Measurements from ENCODE around the gene C1QTNF8. TPM values are rescaled to one million over a fixed set of nuclear protein-coding genes. Genes with fewer than 3 reads are reported as not detected.

Gene C1QTNF8
- total RNA-seq, 1 experiment from 2014 or later = not detected

DNA sequence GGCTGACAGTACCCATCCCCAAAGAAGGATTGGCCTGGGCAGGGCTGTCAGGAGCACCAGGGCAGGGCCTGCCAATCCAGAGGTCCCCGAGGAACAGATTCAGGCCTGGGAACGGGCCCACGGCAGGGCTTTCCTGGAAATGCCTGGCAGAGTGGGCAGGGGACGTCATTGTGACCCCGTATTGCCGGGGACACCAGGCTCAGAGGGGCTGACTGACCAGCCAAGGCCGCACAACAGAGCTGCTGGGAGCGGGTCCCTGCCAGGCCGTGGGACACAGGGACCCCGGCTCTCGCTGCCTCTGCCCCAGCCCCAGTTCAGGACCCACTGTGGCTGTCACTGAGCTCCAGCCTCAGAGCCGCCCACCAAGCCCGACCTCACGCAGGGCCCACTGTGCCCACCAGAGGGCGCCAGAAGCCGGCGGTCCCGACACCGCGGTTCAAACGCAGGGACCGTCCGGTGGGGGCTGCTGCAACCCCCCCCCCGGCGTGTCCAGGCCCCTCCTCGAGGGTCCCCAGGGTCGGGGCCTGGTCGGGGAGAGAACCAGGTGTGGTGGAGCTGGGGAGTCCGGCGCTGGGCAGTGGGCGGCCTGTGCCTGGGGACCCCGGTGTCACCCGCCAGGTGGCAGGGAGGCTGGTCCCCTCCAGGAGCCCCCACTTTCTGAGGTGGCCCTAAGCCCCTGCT is 38.7 kb downstream of the C1QTNF8 start:
- no peak overlapping the region for H3K4me2 ChIP-seq
- no peak overlapping the region for H3K27ac ChIP-seq
- H3F3A ChIP-seq (ENCODE audit: insufficient read depth, low read depth) = no peaks in the 10 kb centered on the region
- H3K9me3 ChIP-seq (ENCODE audit: insufficient read depth, low read depth) = no peaks in the 10 kb centered on the region; the same call in 1 of the 2 replicates
- ChIA-PET POLR2A (ENCODE audit: unreplicated experiment) (no interaction called here), CTCF (interaction anchor here (0.7 to 1.0 kb wide), 2 partner anchors 44 to 46 kb away, joined by 4 to 5 read pairs; no protein-coding TSS in a partner anchor)
- DNase-seq = peak in 1 of 2 experiments; percentile 47
- H3K36me3 ChIP-seq (ENCODE audit: low read depth) = no peaks in the 10 kb centered on the region
- H3K27me3 ChIP-seq (ENCODE audit: insufficient read depth, low read depth) = peaks cover 56% of the 10 kb centered on the region
- H2AFZ ChIP-seq = no peak overlapping the region
- no peaks in the 10 kb centered on the region for H3K4me1 ChIP-seq (replicated peaks; ENCODE audit: insufficient read depth)
- TF ChIP-seq EZH2 (IDR thresholded peaks at IDR 0.05; ENCODE audit: low read depth) = no peak
- TF ChIP-seq, protein P1, sequence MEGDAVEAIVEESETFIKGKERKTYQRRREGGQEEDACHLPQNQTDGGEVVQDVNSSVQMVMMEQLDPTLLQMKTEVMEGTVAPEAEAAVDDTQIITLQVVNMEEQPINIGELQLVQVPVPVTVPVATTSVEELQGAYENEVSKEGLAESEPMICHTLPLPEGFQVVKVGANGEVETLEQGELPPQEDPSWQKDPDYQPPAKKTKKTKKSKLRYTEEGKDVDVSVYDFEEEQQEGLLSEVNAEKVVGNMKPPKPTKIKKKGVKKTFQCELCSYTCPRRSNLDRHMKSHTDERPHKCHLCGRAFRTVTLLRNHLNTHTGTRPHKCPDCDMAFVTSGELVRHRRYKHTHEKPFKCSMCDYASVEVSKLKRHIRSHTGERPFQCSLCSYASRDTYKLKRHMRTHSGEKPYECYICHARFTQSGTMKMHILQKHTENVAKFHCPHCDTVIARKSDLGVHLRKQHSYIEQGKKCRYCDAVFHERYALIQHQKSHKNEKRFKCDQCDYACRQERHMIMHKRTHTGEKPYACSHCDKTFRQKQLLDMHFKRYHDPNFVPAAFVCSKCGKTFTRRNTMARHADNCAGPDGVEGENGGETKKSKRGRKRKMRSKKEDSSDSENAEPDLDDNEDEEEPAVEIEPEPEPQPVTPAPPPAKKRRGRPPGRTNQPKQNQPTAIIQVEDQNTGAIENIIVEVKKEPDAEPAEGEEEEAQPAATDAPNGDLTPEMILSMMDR (conservative IDR thresholded peaks at IDR 0.05) = peak; percentile 92
- H3K4me3 ChIP-seq = no peak overlapping the region
- no peaks in the 10 kb centered on the region for H3K79me2 ChIP-seq (ENCODE audit: low read depth)
- H4K20me1 ChIP-seq (ENCODE audit: insufficient read depth) = no peaks in the 10 kb centered on the region
- H3K9me2 ChIP-seq (ENCODE audit: insufficient read depth) = no peaks in the 10 kb centered on the region
- intact Hi-C loops (cut with micrococcal nuclease; ENCODE audit: unreplicated experiment) = loop anchor here (2.0 to 5.0 kb wide), 2 partner anchors 45 to 165 kb away; no protein-coding TSS in a partner anchor
- no TSS peak for BruUV-seq (replicated peaks)

DNA sequence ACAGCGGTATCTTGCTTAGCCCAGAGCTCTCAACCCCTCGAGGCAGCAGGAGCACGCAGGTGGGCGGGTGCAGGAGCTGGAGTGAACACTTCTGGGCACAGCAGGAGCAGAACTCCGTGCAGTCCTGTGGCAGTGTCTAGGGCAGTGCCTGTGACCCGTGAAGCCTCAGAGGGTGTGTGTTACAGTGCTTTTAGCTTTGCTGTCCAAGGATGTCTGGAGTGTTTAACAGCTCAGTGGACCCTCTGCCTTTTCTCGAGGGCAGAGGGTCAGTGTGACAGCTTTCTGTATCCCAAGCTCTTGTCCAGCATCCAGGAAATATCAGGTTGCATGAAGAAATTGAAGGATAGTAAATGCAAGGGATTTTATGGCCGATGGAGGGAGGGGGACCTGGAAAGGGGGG is 39.8 kb downstream of the C1QTNF8 start:
- intact Hi-C loops (cut with micrococcal nuclease; ENCODE audit: unreplicated experiment) = loop anchor here (2.0 to 5.0 kb wide), 2 partner anchors 47 to 164 kb away; no protein-coding TSS in a partner anchor
- Histone ChIP-seq H3K27ac (no peak overlapping the region), H3K4me2 (no peak overlapping the region), H3K79me2 (ENCODE audit: low read depth) (no peaks in the 10 kb centered on the region), H3F3A (ENCODE audit: insufficient read depth, low read depth) (no peaks in the 10 kb centered on the region), H3K4me1 (replicated peaks; ENCODE audit: insufficient read depth) (no peaks in the 10 kb centered on the region), H3K27me3 (ENCODE audit: insufficient read depth, low read depth) (peaks cover 52% of the 10 kb centered on the region), H2AFZ (no peak overlapping the region), H3K9me2 (ENCODE audit: insufficient read depth) (no peaks in the 10 kb centered on the region), H4K20me1 (ENCODE audit: insufficient read depth) (no peaks in the 10 kb centered on the region), H3K4me3 (no peak overlapping the region), H3K36me3 (ENCODE audit: low read depth) (no peaks in the 10 kb centered on the region), H3K9me3 (ENCODE audit: insufficient read depth, low read depth) (no peaks in the 10 kb centered on the region; the same call in 1 of the 2 replicates)
- POLR2A ChIA-PET (ENCODE audit: unreplicated experiment) = no interaction called here
- CTCF ChIA-PET = no interaction called here
- BruUV-seq (replicated peaks) = no TSS peak
- DNase-seq = no peak
- no peak for TF ChIP-seq EZH2 (IDR thresholded peaks at IDR 0.05; ENCODE audit: low read depth)
- TF ChIP-seq, protein P1 (conservative IDR thresholded peaks at IDR 0.05) = no peak

DNA sequence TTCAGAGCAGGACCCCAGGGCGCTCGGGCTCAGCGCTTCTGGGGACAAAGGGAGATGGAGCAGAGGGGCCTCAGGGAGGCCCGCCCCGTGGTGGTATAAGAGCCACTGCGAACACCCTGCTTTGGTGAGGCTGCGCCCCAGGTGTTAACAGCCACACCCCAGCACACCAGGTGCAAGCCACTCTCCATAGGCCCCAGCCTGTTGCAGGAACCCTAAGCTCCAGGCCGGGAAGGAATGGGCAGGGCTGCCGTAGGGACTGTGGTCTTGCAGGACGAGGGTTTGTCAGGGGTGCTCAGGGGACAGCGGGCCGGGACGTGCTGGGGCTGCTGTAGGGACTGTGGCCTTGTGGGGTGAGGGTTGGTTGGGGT is 40.5 kb downstream of the C1QTNF8 start:
- Histone ChIP-seq H3K27ac (no peak overlapping the region), H4K20me1 (ENCODE audit: insufficient read depth) (no peaks in the 10 kb centered on the region), H3F3A (ENCODE audit: insufficient read depth, low read depth) (no peaks in the 10 kb centered on the region), H3K36me3 (ENCODE audit: low read depth) (no peaks in the 10 kb centered on the region), H3K27me3 (ENCODE audit: insufficient read depth, low read depth) (peaks cover 52% of the 10 kb centered on the region), H3K4me1 (replicated peaks; ENCODE audit: insufficient read depth) (no peaks in the 10 kb centered on the region), H3K4me3 (no peak overlapping the region), H3K4me2 (no peak overlapping the region), H2AFZ (no peak overlapping the region), H3K79me2 (ENCODE audit: low read depth) (no peaks in the 10 kb centered on the region), H3K9me2 (ENCODE audit: insufficient read depth) (no peaks in the 10 kb centered on the region), H3K9me3 (ENCODE audit: insufficient read depth, low read depth) (no peaks in the 10 kb centered on the region; the same call in 1 of the 2 replicates)
- no TSS peak for BruUV-seq (replicated peaks)
- POLR2A ChIA-PET (ENCODE audit: unreplicated experiment) = no interaction called here
- TF ChIP-seq EZH2 (IDR thresholded peaks at IDR 0.05; ENCODE audit: low read depth) = no peak
- TF ChIP-seq, protein P1 (conservative IDR thresholded peaks at IDR 0.05) = no peak
- CTCF ChIA-PET = no interaction called here
- DNase-seq = no peak
- intact Hi-C loops (cut with micrococcal nuclease; ENCODE audit: unreplicated experiment) = loop anchor here (2.0 to 5.0 kb wide), 3 partner anchors 163 to 343 kb away; no protein-coding TSS in a partner anchor

Measured in PC-9 (cell line).